PC-9 (cell line): ENCODE data around the gene BTNL8. TPM values are rescaled to one million over a fixed set of nuclear protein-coding genes. Genes with fewer than 3 reads are reported as not detected.

Experiments
- BruUV-seq: library from RNA; stranded (reverse); fragments of 400-500 nt; replicated peaks from 2 replicates; lab custom pipeline; 2021; lab: Mats Ljungman, UMichigan
- CTCF ChIA-PET: fragments of 300-600 bp; sonication (Branson Sonifier 250); formaldehyde crosslinking; loops from one replicate; lab custom pipeline; 2022; ENCODE audit warnings: antibody characterized with exemption; lab: Charles Lee
- POLR2A ChIA-PET: fragments of 300-600 bp; sonication (Branson Sonifier 250); formaldehyde crosslinking; loops from one replicate; lab custom pipeline; 2022; ENCODE audit warnings: antibody characterized with exemption; ENCODE audit not compliant: unreplicated experiment; lab: Charles Lee
- DNase-seq, 2 experiments: peaks; one replicate each; pipeline versions ENCODE4 v3.0.0 to v3.0.0-alpha.2; 2015 to 2022; ENCODE audit warnings: mixed read lengths in 1 of 2
- H2AFZ ChIP-seq: fragments of 200-600 bp; sonication (generic); 2 replicates; pipeline ENCODE4 v1.8.1; 2017; ENCODE audit warnings: antibody characterized with exemption
- H3F3A ChIP-seq: fragments of 200-600 bp; sonication (generic); 2 replicates; pipeline ENCODE4 v1.8.1; 2017; ENCODE audit warnings: antibody characterized with exemption, mild to moderate bottlenecking, low read depth; ENCODE audit not compliant: insufficient read depth
- H3K27ac ChIP-seq: fragments of 200-600 bp; sonication (generic); 2 replicates; pipeline ENCODE4 v1.6.1; 2016; ENCODE audit warnings: mixed run types
- H3K27me3 ChIP-seq: fragments of 200-600 bp; sonication (generic); 2 replicates; pipeline ENCODE4 v1.6.1; 2016; ENCODE audit warnings: low read depth, mixed run types; ENCODE audit not compliant: insufficient read depth
- H3K36me3 ChIP-seq: fragments of 200-600 bp; sonication (generic); 2 replicates; pipeline ENCODE4 v1.6.1; 2016; ENCODE audit warnings: low read depth, mixed run types
- H3K4me1 ChIP-seq: fragments of 200-600 bp; sonication (generic); replicated peaks from 2 replicates; pipeline ENCODE4 v1.6.1; 2016; ENCODE audit warnings: mixed run types; ENCODE audit not compliant: insufficient read depth
- H3K4me2 ChIP-seq: fragments of 200-600 bp; sonication (generic); 2 replicates; pipeline ENCODE4 v1.6.1; 2017; ENCODE audit warnings: mixed run types
- H3K4me3 ChIP-seq: fragments of 200-600 bp; sonication (generic); 2 replicates; pipeline ENCODE4 v1.6.1; 2016; ENCODE audit warnings: mixed run types
- H3K79me2 ChIP-seq: fragments of 200-600 bp; sonication (generic); 2 replicates; pipeline ENCODE4 v1.6.1; 2017; ENCODE audit warnings: low read depth, mixed run types
- H3K9me2 ChIP-seq: fragments of 200-600 bp; sonication (generic); 2 replicates; pipeline ENCODE4 v1.8.1; 2017; ENCODE audit warnings: mild to moderate bottlenecking; ENCODE audit not compliant: insufficient read depth
- H3K9me3 ChIP-seq: fragments of 200-600 bp; sonication (generic); 2 replicates; pipeline ENCODE4 v1.8.1; 2016; ENCODE audit warnings: low read depth; ENCODE audit not compliant: insufficient read depth
- H4K20me1 ChIP-seq: fragments of 200-600 bp; sonication (generic); 2 replicates; pipeline ENCODE4 v1.8.1; 2017; ENCODE audit not compliant: insufficient read depth
- EZH2 ChIP-seq: fragments of 200-600 bp; sonication (generic); IDR thresholded peaks from 2 replicates; pipeline ENCODE4 v1.8.0; 2017; ENCODE audit warnings: antibody characterized with exemption, low read depth
- intact Hi-C: fragments of 100-400 bp; cut with micrococcal nuclease; formaldehyde crosslinking; loops from one replicate; pipeline ENCODE4 v1.10.0; 2022; ENCODE audit not compliant: unreplicated experiment
- total RNA-seq: library from RNA; stranded (reverse); gene quantifications from 2 replicates; pipeline ENCODE4 v1.2.3, GENCODE V29; 2021
- TF ChIP-seq, protein P1 (sequence below): fragments of 200-600 bp; sonication (generic); conservative IDR thresholded peaks from 2 replicates; pipeline ENCODE4 v1.6.1; 2017; ENCODE audit warnings: mixed run types, antibody characterized with exemption, mild to moderate bottlenecking, moderate library complexity

Gene BTNL8
- total RNA-seq, 1 experiment from 2014 or later: not detected

DNA sequence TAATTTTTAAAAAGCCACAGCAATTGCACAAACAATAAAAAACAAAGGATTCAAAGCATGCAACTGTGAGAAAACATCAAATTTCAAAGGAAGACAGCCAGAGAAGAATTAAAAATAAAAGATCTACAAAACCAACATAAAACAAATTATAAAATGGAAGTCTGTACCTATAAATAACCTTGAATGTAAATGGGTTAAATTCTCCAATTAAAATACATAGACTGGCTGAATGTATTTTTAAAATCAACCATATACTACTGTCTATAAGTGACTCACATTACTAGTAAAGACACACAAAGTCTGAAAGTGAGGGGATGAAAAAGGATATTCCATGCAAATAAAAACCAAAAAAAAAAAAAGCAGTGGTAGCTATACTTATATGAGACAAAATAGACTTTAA, 33.7 kb downstream of the BTNL8 start:
- H3K4me3 ChIP-seq: no peak overlapping the region
- H3K9me2 ChIP-seq: no peaks in the 10 kb centered on the region
- no peak overlapping the region for H3K4me2 ChIP-seq
- POLR2A ChIA-PET: no interaction called here
- no peaks in the 10 kb centered on the region for H3K79me2 ChIP-seq
- TF ChIP-seq, protein P1, sequence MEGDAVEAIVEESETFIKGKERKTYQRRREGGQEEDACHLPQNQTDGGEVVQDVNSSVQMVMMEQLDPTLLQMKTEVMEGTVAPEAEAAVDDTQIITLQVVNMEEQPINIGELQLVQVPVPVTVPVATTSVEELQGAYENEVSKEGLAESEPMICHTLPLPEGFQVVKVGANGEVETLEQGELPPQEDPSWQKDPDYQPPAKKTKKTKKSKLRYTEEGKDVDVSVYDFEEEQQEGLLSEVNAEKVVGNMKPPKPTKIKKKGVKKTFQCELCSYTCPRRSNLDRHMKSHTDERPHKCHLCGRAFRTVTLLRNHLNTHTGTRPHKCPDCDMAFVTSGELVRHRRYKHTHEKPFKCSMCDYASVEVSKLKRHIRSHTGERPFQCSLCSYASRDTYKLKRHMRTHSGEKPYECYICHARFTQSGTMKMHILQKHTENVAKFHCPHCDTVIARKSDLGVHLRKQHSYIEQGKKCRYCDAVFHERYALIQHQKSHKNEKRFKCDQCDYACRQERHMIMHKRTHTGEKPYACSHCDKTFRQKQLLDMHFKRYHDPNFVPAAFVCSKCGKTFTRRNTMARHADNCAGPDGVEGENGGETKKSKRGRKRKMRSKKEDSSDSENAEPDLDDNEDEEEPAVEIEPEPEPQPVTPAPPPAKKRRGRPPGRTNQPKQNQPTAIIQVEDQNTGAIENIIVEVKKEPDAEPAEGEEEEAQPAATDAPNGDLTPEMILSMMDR: no peak
- no peak for TF ChIP-seq EZH2
- intact Hi-C loops: no loop called here
- H3K9me3 ChIP-seq: no peaks in the 10 kb centered on the region
- H3F3A ChIP-seq: no peaks in the 10 kb centered on the region
- H3K27me3 ChIP-seq: peaks cover 33% of the 10 kb centered on the region; the same call in 1 of the 2 replicates
- H3K36me3 ChIP-seq: no peaks in the 10 kb centered on the region
- no TSS peak for BruUV-seq
- H3K4me1 ChIP-seq: no peaks in the 10 kb centered on the region
- CTCF ChIA-PET: no interaction called here
- no peak overlapping the region for H2AFZ ChIP-seq
- H4K20me1 ChIP-seq: no peaks in the 10 kb centered on the region
- no peak for DNase-seq
- no peak overlapping the region for H3K27ac ChIP-seq

- Histone ChIP-seq H3K4me2 (no peak overlapping the region), H3K27me3 (peaks cover 32% of the 10 kb centered on the region; the same call in 1 of the 2 replicates), H3K4me3 (no peak overlapping the region), H3K79me2 (no peaks in the 10 kb centered on the region), H3K9me2 (no peaks in the 10 kb centered on the region), H3K4me1 (no peaks in the 10 kb centered on the region), H3K36me3 (no peaks in the 10 kb centered on the region), H2AFZ (no peak overlapping the region), H3K27ac (no peak overlapping the region), H4K20me1 (no peaks in the 10 kb centered on the region), H3F3A (no peaks in the 10 kb centered on the region), H3K9me3 (peaks cover 6% of the 10 kb centered on the region; the same call in 1 of the 2 replicates)
- intact Hi-C loops: no loop called here
- ChIA-PET POLR2A (no interaction called here), CTCF (no interaction called here)
- BruUV-seq: no TSS peak
- TF ChIP-seq, protein P1: no peak
- TF ChIP-seq EZH2: no peak
- DNase-seq: no peak
Measured at GRCh38 chr5:180935203-180935602, 36.2 kb downstream of the BTNL8 start.

DNA sequence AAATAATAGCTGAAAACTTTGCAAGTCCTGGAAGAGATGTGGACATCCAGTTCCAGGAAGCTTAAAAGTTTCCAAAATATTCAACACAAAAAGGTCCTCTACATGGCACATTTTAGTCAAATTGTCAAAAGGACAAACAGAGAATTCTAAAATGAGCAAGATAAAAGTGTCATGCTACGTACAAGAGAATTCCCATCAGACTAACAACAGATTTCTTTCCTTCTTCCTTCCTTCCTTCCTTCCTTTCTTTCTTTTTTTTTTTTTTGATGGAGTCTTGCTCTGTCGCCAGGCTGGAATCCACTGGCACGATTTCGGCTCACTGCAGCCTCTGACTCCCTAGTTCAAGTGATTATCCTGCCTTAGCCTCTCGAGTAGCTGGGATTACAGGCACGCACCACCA, 39.3 kb downstream of the BTNL8 start:
- intact Hi-C loops: no loop called here
- ChIA-PET POLR2A (no interaction called here), CTCF (no interaction called here)
- H3F3A ChIP-seq: no peaks in the 10 kb centered on the region
- TF ChIP-seq EZH2: no peak
- TF ChIP-seq, protein P1: no peak
- DNase-seq: no peak
- no peak overlapping the region for H3K4me2 ChIP-seq
- no peak overlapping the region for H3K27ac ChIP-seq
- no peaks in the 10 kb centered on the region for H3K4me1 ChIP-seq
- H2AFZ ChIP-seq: no peak overlapping the region
- peaks cover 19% of the 10 kb centered on the region; the same call in 1 of the 2 replicates for H3K27me3 ChIP-seq
- no TSS peak for BruUV-seq
- H3K9me3 ChIP-seq: peaks cover 6% of the 10 kb centered on the region; the same call in 1 of the 2 replicates
- no peak overlapping the region for H3K4me3 ChIP-seq
- no peaks in the 10 kb centered on the region for H4K20me1 ChIP-seq
- no peaks in the 10 kb centered on the region for H3K36me3 ChIP-seq
- H3K9me2 ChIP-seq: no peaks in the 10 kb centered on the region
- H3K79me2 ChIP-seq: no peaks in the 10 kb centered on the region
